ENCODE data around the gene BOLA1. TPM values are rescaled to one million over a fixed set of nuclear protein-coding genes. Genes with fewer than 3 reads are reported as not detected.

Gene BOLA1
- total and polyA plus RNA-seq, 12 donors: 12.9 to 33.6 (median 16.1) TPM

DNA sequence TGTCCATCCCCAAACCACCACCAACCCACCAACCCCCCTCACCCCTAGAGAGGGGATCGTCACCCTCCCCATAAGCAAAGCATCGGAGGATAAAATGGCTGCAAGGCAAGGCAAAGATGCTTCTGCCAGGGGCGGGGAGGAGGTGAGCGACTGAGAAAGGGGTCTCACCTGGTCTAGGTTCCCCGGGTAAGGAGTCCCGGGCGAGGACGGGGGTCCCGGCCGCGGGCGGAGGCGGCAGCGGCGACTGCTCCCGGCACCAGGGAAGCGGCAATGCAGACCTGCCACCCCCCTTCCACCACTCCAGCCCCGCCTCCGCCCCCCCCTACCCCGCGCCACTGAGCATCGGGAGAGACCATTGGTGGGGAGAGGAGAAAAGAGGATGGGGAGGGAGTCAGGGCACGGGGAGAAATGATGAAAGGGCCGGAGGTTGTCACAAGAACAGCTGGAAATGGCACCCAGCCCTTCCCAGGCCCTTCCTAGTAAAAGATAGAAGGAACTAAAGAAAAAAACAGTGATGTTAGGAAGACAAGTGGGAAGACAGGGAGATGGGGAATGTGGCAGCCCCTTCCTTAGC lies 18.3 kb downstream of the BOLA1 start, which contains the start of gene SV2A:
Gene SV2A, minus strand, starts transcription at position 274 of the 574 bp plus-strand sequence. CDS start 4,004 bp downstream, outside the sequence.
- 1 to 2% methylated on average over 24 of the region's 24 CpGs for WGBS, 2 donors
- intact Hi-C loops (cut with DNase I): no loop called here
- Histone ChIP-seq H3K36me3 (peaks cover 0 to 16% (median 5%) of the 10 kb centered on the region in 9 donors), H3K4me1 (peaks cover 0 to 16% (median 0%) of the 10 kb centered on the region in 9 donors), H3K27ac (no peak within 1 kb of the TSS), H3K27me3 (peaks cover 0 to 26% (median 6%) of the 10 kb centered on the region in 7 donors), H3K9me3 (no peaks in the 10 kb centered on the region), H3K4me3 (peak within 1 kb of the TSS; percentile 6 to 53 (median 48))
- ATAC-seq: peak in 5 of 8 donors; percentile 24 to 68 (median 56)
- DNase-seq: peak in 1 of 2 donors; percentile 26
- TF ChIP-seq, protein P1, sequence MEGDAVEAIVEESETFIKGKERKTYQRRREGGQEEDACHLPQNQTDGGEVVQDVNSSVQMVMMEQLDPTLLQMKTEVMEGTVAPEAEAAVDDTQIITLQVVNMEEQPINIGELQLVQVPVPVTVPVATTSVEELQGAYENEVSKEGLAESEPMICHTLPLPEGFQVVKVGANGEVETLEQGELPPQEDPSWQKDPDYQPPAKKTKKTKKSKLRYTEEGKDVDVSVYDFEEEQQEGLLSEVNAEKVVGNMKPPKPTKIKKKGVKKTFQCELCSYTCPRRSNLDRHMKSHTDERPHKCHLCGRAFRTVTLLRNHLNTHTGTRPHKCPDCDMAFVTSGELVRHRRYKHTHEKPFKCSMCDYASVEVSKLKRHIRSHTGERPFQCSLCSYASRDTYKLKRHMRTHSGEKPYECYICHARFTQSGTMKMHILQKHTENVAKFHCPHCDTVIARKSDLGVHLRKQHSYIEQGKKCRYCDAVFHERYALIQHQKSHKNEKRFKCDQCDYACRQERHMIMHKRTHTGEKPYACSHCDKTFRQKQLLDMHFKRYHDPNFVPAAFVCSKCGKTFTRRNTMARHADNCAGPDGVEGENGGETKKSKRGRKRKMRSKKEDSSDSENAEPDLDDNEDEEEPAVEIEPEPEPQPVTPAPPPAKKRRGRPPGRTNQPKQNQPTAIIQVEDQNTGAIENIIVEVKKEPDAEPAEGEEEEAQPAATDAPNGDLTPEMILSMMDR (IDR thresholded peaks at IDR 0.05): no peak

DNA sequence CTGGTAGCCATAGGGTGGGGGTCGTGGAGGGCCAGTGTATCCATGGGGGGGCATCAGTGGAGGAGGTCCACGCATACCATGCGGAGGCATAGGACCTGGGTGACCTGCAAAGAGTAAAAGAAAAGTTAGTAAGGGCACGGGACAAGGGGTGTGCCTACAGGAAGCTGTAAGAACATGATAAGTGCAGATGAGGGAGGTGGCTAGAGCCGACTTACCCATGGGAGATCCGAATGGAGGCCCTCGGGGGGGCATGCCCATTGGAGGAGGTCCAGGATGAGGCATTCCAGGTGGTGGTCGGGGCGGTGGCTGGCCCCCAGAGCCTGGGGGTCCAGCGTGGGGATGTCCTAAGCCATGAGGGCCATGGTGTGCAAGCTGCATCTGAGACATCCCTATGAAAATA lies 24.3 kb downstream of the BOLA1 start:
- intact Hi-C loops (cut with DNase I): loop anchor here in 1 of 10 donors (2.0 kb wide), 1 partner anchor 21 kb away; no protein-coding TSS in a partner anchor
- Histone ChIP-seq H3K27ac (no peak overlapping the region), H3K27me3 (peaks cover 0 to 3% (median 0%) of the 10 kb centered on the region in 7 donors), H3K9me3 (no peaks in the 10 kb centered on the region), H3K4me1 (peaks cover 5 to 34% (median 30%) of the 10 kb centered on the region in 9 donors), H3K4me3 (no peak overlapping the region), H3K36me3 (peaks cover 0 to 58% (median 44%) of the 10 kb centered on the region in 9 donors)
- no peak for ATAC-seq
- TF ChIP-seq, protein P1 (IDR thresholded peaks at IDR 0.05): no peak
- 80 to 85% methylated on average over 10 of the region's 10 CpGs for WGBS, 2 donors
- no peak for DNase-seq

DNA sequence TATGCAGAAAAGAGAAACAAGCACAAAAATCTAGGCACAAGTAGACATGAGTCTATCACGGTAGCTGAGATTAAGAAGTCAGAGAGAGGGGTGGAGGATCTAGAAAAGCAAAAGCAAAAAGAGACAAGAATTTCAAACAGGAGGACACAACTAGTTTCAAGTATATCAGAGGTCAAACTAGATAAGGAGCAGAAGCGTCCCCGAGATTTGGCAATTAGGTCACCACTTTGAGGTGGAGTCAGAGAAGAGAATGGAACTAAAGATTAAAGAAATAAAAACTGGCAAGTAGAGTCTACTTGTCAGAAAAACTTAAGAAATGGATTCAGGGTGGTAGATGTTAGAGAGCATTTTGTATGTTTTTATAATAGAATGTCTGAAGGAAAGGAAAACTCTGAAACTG lies 26.0 kb downstream of the BOLA1 start:
- H3K4me1 ChIP-seq: peaks cover 5 to 47% (median 33%) of the 10 kb centered on the region in 9 donors
- H3K27me3 ChIP-seq: no peaks in the 10 kb centered on the region
- 50 to 52% methylated on average over 3 of the region's 3 CpGs for WGBS, 2 donors
- TF ChIP-seq, protein P1 (IDR thresholded peaks at IDR 0.05): no peak
- DNase-seq (no peak), ATAC-seq (no peak)
- H3K27ac ChIP-seq: no peak overlapping the region
- peaks cover 0 to 64% (median 44%) of the 10 kb centered on the region in 9 donors for H3K36me3 ChIP-seq
- no peaks in the 10 kb centered on the region for H3K9me3 ChIP-seq
- H3K4me3 ChIP-seq: no peak overlapping the region
- intact Hi-C loops (cut with DNase I): loop anchor here in 2 of 10 donors (5.0 kb wide), 1 partner anchor 33 kb away; no protein-coding TSS in a partner anchor

DNA sequence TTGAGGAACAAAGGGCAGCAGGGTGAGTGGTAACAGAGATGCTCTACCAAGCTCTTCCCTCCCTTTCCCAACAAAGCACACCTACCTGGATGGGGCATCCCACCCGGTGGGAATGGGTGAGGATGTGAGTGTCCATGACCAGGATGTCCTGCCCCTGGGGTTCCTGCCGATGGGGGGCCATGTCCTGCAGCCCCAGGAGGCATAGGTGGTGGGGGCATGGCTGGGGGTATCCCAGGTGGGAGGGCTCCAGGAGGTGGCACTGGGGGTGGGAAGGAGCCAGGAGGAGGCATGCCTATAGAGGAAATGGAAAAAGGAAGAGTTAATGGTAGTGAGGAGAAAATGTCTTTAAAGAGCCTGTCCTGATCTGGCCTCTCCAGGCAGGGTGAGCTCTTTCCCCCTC lies 26.4 kb downstream of the BOLA1 start:
- Histone ChIP-seq H3K9me3 (no peaks in the 10 kb centered on the region), H3K4me1 (peaks cover 5 to 51% (median 33%) of the 10 kb centered on the region in 9 donors), H3K4me3 (peak overlapping the region in 1 of 10 donors; percentile 98), H3K36me3 (peaks cover 0 to 68% (median 44%) of the 10 kb centered on the region in 9 donors), H3K27me3 (no peaks in the 10 kb centered on the region), H3K27ac (no peak overlapping the region)
- WGBS, 2 donors: 78 to 93% methylated on average over 2 of the region's 2 CpGs
- no peak for ATAC-seq
- intact Hi-C loops (cut with DNase I): loop anchor here in 3 of 10 donors (2.0 to 5.0 kb wide), 2 partner anchors 33 to 37 kb away; no protein-coding TSS in a partner anchor
- TF ChIP-seq, protein P1 (IDR thresholded peaks at IDR 0.05): no peak
- DNase-seq: no peak

Data from heart right ventricle (tissue), 16 donors.